ENCODE measurements around the gene SLC17A5.
"Not testable (repeated sequence)": the region's sequence is repeated elsewhere in the genome, so short reads cannot be mapped to it uniquely, and the experiment has no call there.

The SLC17A5 gene

DNA sequence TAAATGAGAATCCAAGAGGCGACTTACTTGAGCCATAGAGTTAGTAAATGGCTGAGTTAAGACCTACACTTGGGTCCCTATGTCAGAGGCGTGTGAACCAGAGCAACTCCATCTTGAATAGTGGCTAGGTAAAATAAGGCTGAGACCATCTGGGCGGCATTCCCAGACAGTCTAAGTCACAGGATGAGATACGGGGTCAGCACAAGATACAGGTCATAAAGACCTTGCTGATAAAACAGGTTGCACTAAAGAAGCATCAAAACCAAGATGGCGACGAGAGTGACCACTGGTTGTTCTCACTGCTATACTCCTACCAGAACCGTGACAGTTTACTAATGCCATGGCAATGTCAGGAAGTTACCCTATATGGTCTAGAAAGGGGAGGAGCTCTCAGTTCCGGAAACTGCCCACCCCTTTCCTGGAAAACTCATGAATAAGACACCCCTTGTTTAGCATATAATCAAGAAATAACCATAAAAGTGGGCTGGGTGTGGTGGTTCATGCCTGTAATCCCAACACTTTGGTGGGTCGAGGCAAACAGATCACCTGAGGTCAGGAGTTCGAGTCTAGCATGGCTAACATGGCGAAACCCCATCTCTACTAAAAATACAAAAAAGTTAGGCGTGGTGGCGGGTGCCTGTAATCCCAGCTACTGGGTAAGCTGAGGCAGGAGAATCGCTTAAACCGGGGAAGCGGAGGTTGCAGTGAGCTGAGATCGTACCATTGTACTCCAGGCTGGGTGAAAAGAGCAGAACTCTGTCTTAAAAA is 89.0 kb downstream of the SLC17A5 start:
- DNase-seq: no peak

GRCh38 chr6:73562558-73562957 is 91.2 kb downstream of the SLC17A5 start:
- no peak for DNase-seq

GRCh38 chr6:73560853-73561407 is 92.9 kb downstream of the SLC17A5 start:
- DNase-seq: no peak

GRCh38 chr6:73560182-73560732 is 93.5 kb downstream of the SLC17A5 start:
- DNase-seq: no peak

GRCh38 chr6:73559399-73559794 is 94.4 kb downstream of the SLC17A5 start:
- not testable (repeated sequence) for DNase-seq

- DNase-seq: no peak
Measured at GRCh38 chr6:73558624-73559398, 95.0 kb downstream of the SLC17A5 start.

DNA sequence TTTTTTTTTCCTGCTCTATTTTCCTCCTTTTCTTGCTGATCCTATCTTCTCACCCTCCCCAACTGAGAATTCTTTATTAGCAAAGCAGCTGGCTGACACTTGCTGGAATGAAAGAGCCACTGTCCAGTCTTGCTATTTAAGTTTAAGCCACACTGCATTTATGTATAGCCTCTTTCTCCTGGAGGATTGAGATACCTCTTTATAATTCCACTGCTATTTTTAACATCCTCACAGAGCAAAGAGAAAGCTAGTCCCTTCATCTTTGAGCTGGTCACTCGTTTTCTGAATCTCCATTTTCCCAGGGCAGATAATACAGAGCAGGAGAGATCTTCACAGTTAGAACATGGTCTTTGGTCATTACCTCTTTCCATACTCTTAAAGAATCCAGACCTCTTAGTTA is 97.0 kb downstream of the SLC17A5 start:
- no peak for DNase-seq

DNA sequence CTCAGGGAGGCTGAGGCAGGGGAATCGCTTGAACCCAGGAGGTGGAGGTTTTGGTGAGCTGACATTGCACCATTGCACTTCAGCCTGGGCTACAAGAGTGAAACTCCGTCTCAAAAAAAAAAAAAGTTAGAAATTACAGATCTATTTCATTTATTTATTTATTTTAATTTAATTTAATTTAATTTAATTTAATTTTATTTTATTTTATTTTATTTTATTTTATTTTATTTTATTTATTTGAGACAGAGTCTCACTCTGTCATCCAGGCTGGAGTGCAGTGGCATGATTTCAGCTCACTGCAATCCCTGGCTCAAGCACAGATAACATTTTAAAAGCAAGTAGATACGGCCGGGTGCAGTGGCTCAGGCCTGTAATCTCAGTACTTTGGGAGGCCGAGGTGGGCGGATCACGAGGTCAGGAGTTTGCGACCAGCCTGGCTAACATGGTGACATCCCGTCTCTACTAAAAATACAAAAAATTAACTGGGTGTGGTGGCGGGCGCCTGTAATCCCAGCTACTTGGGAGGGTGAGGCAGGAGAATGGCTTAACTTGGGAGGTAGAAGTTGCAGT is 98.3 kb downstream of the SLC17A5 start:
- not testable (repeated sequence) for DNase-seq

- not testable (repeated sequence) for DNase-seq
Measured at GRCh38 chr6:73551115-73551514, 102.7 kb downstream of the SLC17A5 start.

DNA sequence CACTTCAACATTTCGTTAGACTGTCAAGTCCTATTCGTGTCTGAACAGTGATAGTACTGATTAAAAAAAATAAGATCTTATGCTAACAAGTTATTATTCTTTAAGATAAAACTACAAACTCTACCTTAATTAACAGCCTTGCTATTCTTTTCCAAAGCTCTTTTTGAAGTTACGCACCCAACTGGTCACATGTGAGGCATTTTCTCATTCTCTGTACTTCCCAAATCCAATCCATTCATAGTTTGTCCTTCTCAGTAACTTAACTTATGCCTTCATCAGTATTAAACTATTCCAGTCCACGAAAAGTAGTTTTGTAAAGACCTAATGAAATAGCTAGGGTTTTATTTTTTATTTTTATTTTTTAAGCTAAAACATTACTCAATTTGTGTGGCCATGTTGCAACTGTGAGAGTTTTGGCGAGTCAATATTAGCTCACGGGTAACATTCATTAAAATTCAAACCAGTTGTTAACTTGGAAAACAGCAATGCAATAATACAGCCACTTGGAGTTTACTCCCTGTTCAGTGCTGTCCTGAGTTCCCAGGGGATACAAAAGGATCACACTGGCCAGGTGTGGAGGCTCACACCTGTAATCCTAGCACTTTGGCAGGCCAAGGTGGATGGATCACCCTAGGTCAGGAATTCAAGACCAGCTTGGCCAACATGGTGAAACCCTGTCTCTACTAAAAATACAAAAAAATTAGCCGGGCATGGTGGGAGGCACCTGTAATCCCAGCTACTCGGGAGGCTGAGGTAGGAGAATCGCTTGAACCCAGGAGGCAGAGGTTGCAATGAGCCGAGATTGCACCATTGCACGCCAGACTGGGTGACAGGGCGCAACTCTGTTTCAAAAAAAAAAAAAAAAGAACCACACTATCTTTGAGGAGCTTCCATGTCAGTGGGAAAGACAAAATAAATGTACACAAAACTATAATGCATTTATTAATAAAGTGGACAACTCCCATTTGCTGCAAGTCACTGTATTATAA is 105.0 kb downstream of the SLC17A5 start:
- no peak for DNase-seq

DNA sequence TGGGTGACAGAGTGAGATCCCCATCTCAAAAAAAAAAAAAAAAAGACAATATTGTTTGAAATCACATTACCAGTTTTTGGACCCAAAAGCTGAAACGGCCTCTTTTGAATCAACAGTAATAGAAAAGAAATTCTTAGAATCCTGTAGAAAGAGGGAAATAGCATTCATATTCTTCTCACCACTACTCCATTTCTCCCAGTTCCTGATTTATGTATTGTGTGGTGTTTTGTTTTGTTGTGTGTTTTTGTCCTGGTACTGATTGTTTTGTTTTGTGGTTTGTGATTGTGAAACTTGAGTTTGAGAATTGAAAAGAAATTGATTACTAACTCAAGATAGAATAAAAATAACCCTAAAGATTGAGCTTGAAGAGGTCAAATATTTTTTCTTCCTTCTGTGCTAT is 106.8 kb downstream of the SLC17A5 start:
- no peak for DNase-seq

Data from SHP77 treated with DMSO at 0.1 percent for 48 hours (cell line).